H1 (cell line): Measurements from ENCODE around the gene KLF14. TPM values are rescaled to one million over a fixed set of nuclear protein-coding genes. Genes with fewer than 3 reads are reported as not detected.

ENCODE experiments used
- ASH2L ChIP-seq: fragments of 200-600, 300-600 bp; sonication (generic); IDR thresholded peaks from one replicate; pipeline ENCODE4 v1.7.1; 2017; ENCODE audit warnings: low read length
- JUND ChIP-seq: IDR thresholded peaks from 2 replicates; pipeline ENCODE4 v1.6.1; 2011; ENCODE audit warnings: mild to moderate bottlenecking, improper control_type of control experiment, low read length
- NRF1 ChIP-seq: IDR thresholded peaks from 2 replicates; pipeline ENCODE4 v1.6.1; 2011; ENCODE audit warnings: mild to moderate bottlenecking, low read depth, low read length, improper control_type of control experiment
- polyA plus RNA-seq, 7 experiments: library from polyadenylated mRNA; depleted of rRNA in 3 of 7; stranded (reverse) in 5 of 7; unstranded in 2 of 7; fragments of >200 nt in 5 of 7; fragments of 200-250 nt in 2 of 7; gene quantifications; 1 replicate in 5 of 7; 2 replicates in 1 of 7; 4 replicates in 1 of 7; pipeline versions ENCODE4 v1.2.1 to v1.2.3, GENCODE V29; 2011 to 2013; ENCODE audit warnings: missing spikeins in 2 of 7, mixed read lengths in 2 of 7
- total RNA-seq: library from RNA; stranded (reverse); fragmentation: NEBNext Ultra II Directional; extraction: Animal tissue kit (Norgen Biotek cat#: 25700); gene quantifications from 2 replicates; pipeline ENCODE4 v1.2.1, GENCODE V29; 2021

The KLF14 gene
- total and polyA plus RNA-seq, 2 of the 8 experiments (the other 6 are each of a cell fraction or from before 2014, with no cell fraction given), result 0.02 TPM; not detected in 1

- no peak for TF ChIP-seq NRF1
- TF ChIP-seq ASH2L, result no peak
- TF ChIP-seq JUND, result no peak
Observed at GRCh38 chr7:130700760-130701159, 33.2 kb downstream of the KLF14 start (continued).
